ENCODE measurements around the gene LRMDA.

- no peak for TF ChIP-seq CTCF (IDR thresholded peaks at IDR 0.05; ENCODE audit: insufficient read depth, low read length, poor library complexity, severe bottlenecking)
- TF ChIP-seq EZH2phosphoT487 (conservative IDR thresholded peaks at IDR 0.05; ENCODE audit: low read length) = no peak
These were observed 508.1 kb downstream of the LRMDA start for GRCh38 chr10:75939541-75939940.

All from SU-DHL-6 (cell line).